Ishikawa (cell line): ENCODE data around the gene PTK6.

Source experiments
- CEBPB ChIP-seq: IDR thresholded peaks from 2 replicates; pipeline ENCODE4 v1.6.1; 2012
- CREB1 ChIP-seq: IDR thresholded peaks from 2 replicates; pipeline ENCODE4 v1.6.1; 2012; ENCODE audit warnings: low read depth
- EGR1 ChIP-seq: IDR thresholded peaks from 2 replicates; pipeline ENCODE4 v1.6.1; 2012
- EP300 ChIP-seq: IDR thresholded peaks from 2 replicates; pipeline ENCODE4 v1.6.1; 2012; ENCODE audit warnings: borderline replicate concordance
- FOXM1 ChIP-seq: IDR thresholded peaks from 2 replicates; pipeline ENCODE4 v1.6.1; 2012; ENCODE audit warnings: low read depth, borderline replicate concordance
- MAX ChIP-seq: IDR thresholded peaks from 2 replicates; pipeline ENCODE4 v1.6.1; 2012
- NFIC ChIP-seq: IDR thresholded peaks from 2 replicates; pipeline ENCODE4 v1.6.1; 2012
- RAD21 ChIP-seq: IDR thresholded peaks from 2 replicates; pipeline ENCODE4 v1.6.1; 2012; ENCODE audit warnings: low read depth
- REST ChIP-seq: IDR thresholded peaks from 2 replicates; pipeline ENCODE4 v1.6.1; 2012; ENCODE audit warnings: low read depth, mild to moderate bottlenecking
- TAF1 ChIP-seq: IDR thresholded peaks from 2 replicates; pipeline ENCODE4 v1.6.1; 2012; ENCODE audit warnings: low read depth, mild to moderate bottlenecking
- TCF12 ChIP-seq: IDR thresholded peaks from 2 replicates; pipeline ENCODE4 v1.6.1; 2012; ENCODE audit warnings: low read depth
- TEAD4 ChIP-seq: IDR thresholded peaks from 2 replicates; pipeline ENCODE4 v1.6.1; 2012
- USF1 ChIP-seq: IDR thresholded peaks from 2 replicates; pipeline ENCODE4 v1.6.1; 2012
- YY1 ChIP-seq: IDR thresholded peaks from 2 replicates; pipeline ENCODE4 v1.6.1; 2012; ENCODE audit warnings: low read depth
- ZBTB7A ChIP-seq: IDR thresholded peaks from 2 replicates; pipeline ENCODE4 v1.6.1; 2012; ENCODE audit warnings: low read depth

Gene PTK6

GRCh38 chr20:63519668-63520503 is 17.3 kb downstream of the PTK6 start:
- no peak for TF ChIP-seq USF1
- TF ChIP-seq TCF12 = 0 out of 2 replicates have a peak, but pooled peaks have one; percentile 16
- no peak for TF ChIP-seq REST
- TF ChIP-seq EGR1 = peak; percentile 72
- no peak for TF ChIP-seq CREB1
- peak; percentile 59 for TF ChIP-seq ZBTB7A

- no peak for TF ChIP-seq MAX
- no peak for TF ChIP-seq CEBPB
- no peak for TF ChIP-seq NFIC
- TF ChIP-seq TAF1 = no peak
- no peak for TF ChIP-seq CREB1
- TF ChIP-seq REST = no peak
- TF ChIP-seq FOXM1 = no peak
- no peak for TF ChIP-seq USF1
- TF ChIP-seq EP300 = no peak
- no peak for TF ChIP-seq EGR1
- TF ChIP-seq TEAD4 = no peak
- no peak for TF ChIP-seq TCF12
- TF ChIP-seq YY1 = no peak
- TF ChIP-seq ZBTB7A = no peak
- no peak for TF ChIP-seq RAD21
These were observed 18.1 kb downstream of the PTK6 start for GRCh38 chr20:63518946-63519667.

GRCh38 chr20:63518351-63518861 is 18.8 kb downstream of the PTK6 start:
- TF ChIP-seq USF1 (no peak), RAD21 (no peak), CREB1 (no peak), CEBPB (no peak), TEAD4 (no peak), TCF12 (no peak), TAF1 (no peak), REST (no peak), MAX (no peak), EP300 (no peak), YY1 (no peak), FOXM1 (no peak), NFIC (no peak), EGR1 (no peak), ZBTB7A (no peak)
